Endothelial cell of umbilical vein (primary cell): Measurements from ENCODE around the gene LPAR6. TPM values are rescaled to one million over a fixed set of nuclear protein-coding genes. Genes with fewer than 3 reads are reported as not detected.

Experiments
- BruUV-seq: library from RNA; stranded (reverse); fragments of 400-500 nt; replicated peaks from 2 replicates; lab custom pipeline; 2021; lab: Mats Ljungman, UMichigan
- CTCF ChIA-PET: fragments of 300-600, 350-600 bp; sonication (Branson Sonifier 250); formaldehyde crosslinking; loops from one replicate; lab custom pipeline; 2021; ENCODE audit warnings: antibody characterized with exemption, inconsistent platforms; lab: Charles Lee
- POLR2A ChIA-PET: fragments of 300-600, 350-600 bp; sonication (Branson Sonifier 250); formaldehyde crosslinking; loops from one replicate; lab custom pipeline; 2021; ENCODE audit warnings: antibody characterized with exemption, inconsistent platforms; lab: Charles Lee
- DNase-seq: peaks from one replicate; pipeline ENCODE4 v3.0.0-alpha.2; 2011; ENCODE audit warnings: low read depth, low spot score
- FAIRE-seq: peaks from 2 replicates; lab custom pipeline; 2011; peaks lifted over from hg19 to GRCh38; lab: Jason Lieb, UNC
- H2AFZ ChIP-seq: 2 replicates; pipeline ENCODE4 v1.6.0; 2012; ENCODE audit warnings: low read depth, low read length, control low read depth, inconsistent platforms
- H3K27ac ChIP-seq: 2 replicates; pipeline ENCODE4 v1.5.1; 2011; ENCODE audit warnings: low read depth, mild to moderate bottlenecking, control low read depth, low read length, moderate library complexity; ENCODE audit not compliant: insufficient read depth
- H3K27me3 ChIP-seq, 2 experiments: 2 replicates each; pipeline versions ENCODE4 v1.6.0 to v1.6.1; 2011; ENCODE audit warnings: low read length in 2 of 2, mixed read lengths in 1 of 2; ENCODE audit not compliant: control insufficient read depth in 2 of 2, insufficient read depth in 2 of 2
- H3K36me3 ChIP-seq, 2 experiments: 2 replicates in 1 of 2; 3 replicates in 1 of 2; pipeline ENCODE4 v1.5.1; 2011; ENCODE audit warnings: low read length in 2 of 2, mild to moderate bottlenecking in 1 of 2, moderate library complexity in 1 of 2; ENCODE audit not compliant: control insufficient read depth in 2 of 2, insufficient read depth in 2 of 2; ENCODE audit errors: extremely low read depth in 1 of 2
- H3K4me1 ChIP-seq: 3 replicates; pipeline ENCODE4 v1.5.1; 2011; ENCODE audit warnings: mild to moderate bottlenecking, low read length; ENCODE audit not compliant: control insufficient read depth, insufficient read depth; ENCODE audit errors: extremely low read depth
- H3K4me2 ChIP-seq: 2 replicates; pipeline ENCODE4 v1.6.1; 2011; ENCODE audit warnings: low read length, control low read depth, mixed read lengths; ENCODE audit not compliant: insufficient read depth
- H3K4me3 ChIP-seq, 3 experiments: fragments of 200-600 bp in 1 of 3; sonication (generic), shearing (Covaris generic) in 1 of 3; replicated peaks in 1 of 3; 2 replicates each; pipeline ENCODE4 v1.5.1; 2011 to 2016; ENCODE audit warnings: control low read depth in 3 of 3, low read length in 3 of 3, mild to moderate bottlenecking in 2 of 3, inconsistent platforms in 1 of 3, low read depth in 1 of 3, moderate library complexity in 1 of 3; ENCODE audit not compliant: insufficient read depth in 1 of 3
- H3K79me2 ChIP-seq: 2 replicates; pipeline ENCODE4 v1.6.0; 2012; ENCODE audit warnings: low read length, inconsistent platforms; ENCODE audit not compliant: control insufficient read depth, insufficient read depth
- H3K9ac ChIP-seq: replicated peaks from 2 replicates; pipeline ENCODE3; 2011; ENCODE audit warnings: low read length, control low read depth; ENCODE audit not compliant: insufficient read depth; ENCODE audit errors: extremely low read depth
- H3K9me1 ChIP-seq: replicated peaks from 3 replicates; pipeline ENCODE4 v1.6.0; 2011; ENCODE audit warnings: mild to moderate bottlenecking, low read length; ENCODE audit not compliant: control insufficient read depth, insufficient read depth; ENCODE audit errors: extremely low read depth
- H3K9me3 ChIP-seq: replicated peaks from 2 replicates; pipeline ENCODE4 v1.5.1; 2012; ENCODE audit warnings: low read length, inconsistent platforms; ENCODE audit not compliant: control insufficient read depth, insufficient read depth
- H4K20me1 ChIP-seq: replicated peaks from 2 replicates; pipeline ENCODE3; 2011; ENCODE audit warnings: mild to moderate bottlenecking, low read length; ENCODE audit not compliant: control insufficient read depth, insufficient read depth; ENCODE audit errors: extremely low read depth
- CTCF ChIP-seq, 2 donors: IDR thresholded peaks; 1 replicate in 1 of 2; 2 replicates in 1 of 2; pipeline ENCODE4 v1.5.1; 2011; ENCODE audit warnings: low read length in 2 of 2, mild to moderate bottlenecking in 2 of 2, moderate library complexity in 2 of 2, control low read depth in 1 of 2, inconsistent platforms in 1 of 2, low read depth in 1 of 2; ENCODE audit not compliant: insufficient read depth in 1 of 2; ENCODE audit errors: extremely low read depth in 1 of 2
- EZH2 ChIP-seq: IDR thresholded peaks from 2 replicates; pipeline ENCODE4 v1.6.1; 2012; ENCODE audit warnings: borderline replicate concordance, low read depth, mild to moderate bottlenecking, moderate library complexity, low read length, inconsistent platforms; ENCODE audit not compliant: severe bottlenecking
- FOS ChIP-seq: IDR thresholded peaks from 2 replicates; pipeline ENCODE4 v1.6.1; 2011; ENCODE audit warnings: mild to moderate bottlenecking, low read length, moderate library complexity, borderline replicate concordance; ENCODE audit not compliant: insufficient read depth
- GATA2 ChIP-seq: IDR thresholded peaks from 2 replicates; pipeline ENCODE4 v1.7.0; 2011; ENCODE audit warnings: low read depth, mild to moderate bottlenecking, moderate library complexity, mixed read lengths, low read length; ENCODE audit not compliant: insufficient read length, insufficient read depth
- JUN ChIP-seq: IDR thresholded peaks from 2 replicates; pipeline ENCODE4 v1.6.1; 2011; ENCODE audit warnings: borderline replicate concordance, low read depth; ENCODE audit not compliant: insufficient read length, insufficient read depth
- MAX ChIP-seq: IDR thresholded peaks from 2 replicates; pipeline ENCODE4 v1.6.1; 2011; ENCODE audit not compliant: insufficient read depth, insufficient read length
- MYC ChIP-seq: IDR thresholded peaks from one replicate; pipeline ENCODE4 v1.6.1; 2011; ENCODE audit warnings: mild to moderate bottlenecking, low read depth, low read length
- POLR2A ChIP-seq: IDR thresholded peaks from 2 replicates; pipeline ENCODE4 v1.6.1; 2012; ENCODE audit warnings: low read depth, mild to moderate bottlenecking, control low read depth, low read length
- POLR2AphosphoS5 ChIP-seq: IDR thresholded peaks from 2 replicates; pipeline ENCODE4 v1.6.1; 2012; ENCODE audit warnings: low read depth, mild to moderate bottlenecking, control low read depth, low read length, moderate library complexity; ENCODE audit not compliant: insufficient read depth
- dilution Hi-C: fragments of 300-500 bp; cut with MboI; formaldehyde crosslinking; loops from one replicate; pipeline ENCODE4 v1.15.0; 2019; ENCODE audit warnings: low sequenced_read_pairs; ENCODE audit not compliant: extremely low pct_ligation_motif_present
- intact Hi-C: fragments of 100-400 bp; cut with micrococcal nuclease; formaldehyde crosslinking; loops from one replicate; pipeline ENCODE4 v1.10.0; 2022
- polyA plus RNA-seq, 4 experiments: library from polyadenylated mRNA; depleted of rRNA in 3 of 4; stranded (reverse) in 3 of 4; unstranded in 1 of 4; fragments of >200 nt; gene quantifications; 2 replicates each; pipeline versions ENCODE4 v1.2.1 to v1.2.3, GENCODE V29; 2011 to 2012; ENCODE audit warnings: missing spikeins in 1 of 4
- total RNA-seq: library from RNA; stranded (reverse); gene quantifications from 2 replicates; pipeline ENCODE4 v1.2.3, GENCODE V29; 2021

Gene LPAR6
- total and polyA plus RNA-seq, 2 donors (not counting 3 experiments of a cell fraction or from before 2014, with no cell fraction given), result 14.5 to 22.9 TPM

GRCh38 chr13:48448959-48449614 lies 36.2 kb upstream of the LPAR6 start:
- no peaks in the 10 kb centered on the region for H3K36me3 ChIP-seq
- H4K20me1 ChIP-seq, result no peaks in the 10 kb centered on the region
- H3K9me3 ChIP-seq, result no peaks in the 10 kb centered on the region
- CTCF ChIA-PET, result interaction anchor here (1.5 to 1.6 kb wide), 2 partner anchors 17 to 48 kb away, joined by 4 to 5 read pairs; no protein-coding TSS in a partner anchor
- H3K4me1 ChIP-seq, result peaks cover 41% of the 10 kb centered on the region
- FAIRE-seq, result peak; percentile 69
- no TSS peak for BruUV-seq
- intact Hi-C loops, result loop anchor here (1.0 kb wide), 1 partner anchor 46 kb away; no protein-coding TSS in a partner anchor
- no peaks in the 10 kb centered on the region for H3K9me1 ChIP-seq
- H3K4me3 ChIP-seq, result peak overlapping the region in 1 of 3 experiments; percentile 23
- no peak overlapping the region for H2AFZ ChIP-seq
- dilution Hi-C loops, result no loop called here
- peak overlapping the region; percentile 89 for H3K4me2 ChIP-seq
- H3K27me3 ChIP-seq, result no peaks in the 10 kb centered on the region
- peaks cover 8% of the 10 kb centered on the region for H3K79me2 ChIP-seq
- TF ChIP-seq EZH2 (no peak), MYC (no peak), POLR2A (no peak), FOS (peak; percentile 52), CTCF (IDR thresholded peaks at IDR 0.05; ENCODE audit: extremely low read depth in 1 of 2, insufficient read depth in 1 of 2, low read depth in 1 of 2, low read length in 2 of 2) (no peak), POLR2AphosphoS5 (no peak), JUN (peak; percentile 49), GATA2 (no peak), MAX (no peak)
- DNase-seq, result no peak
- H3K9ac ChIP-seq, result no peak overlapping the region
- peak overlapping the region; percentile 3 for H3K27ac ChIP-seq
- POLR2A ChIA-PET, result no interaction called here
